ENCODE data around the gene PTAFR.
"Not testable (repeated sequence)": the region's sequence is repeated elsewhere in the genome, so short reads cannot be mapped to it uniquely, and the experiment has no call there.

The PTAFR gene

GRCh38 chr1:28143496-28144202 lies 32.8 kb downstream of the PTAFR start:
- ATAC-seq, result no peak
- H3K36me3 Mint-ChIP-seq (ENCODE audit: low read depth), result no peaks in the 10 kb centered on the region

GRCh38 chr1:28141685-28142084 lies 34.8 kb downstream of the PTAFR start:
- Mint-ChIP-seq H3K9me3 (no peaks in the 10 kb centered on the region), H3K27me3 (peaks cover 36% of the 10 kb centered on the region), H3K4me1 (peaks cover 36% of the 10 kb centered on the region), H3K36me3 (ENCODE audit: low read depth) (no peaks in the 10 kb centered on the region), H3K27ac (no peak overlapping the region), H3K4me3 (no peak overlapping the region)
- DNase-seq, result no peak
- ATAC-seq, result no peak

More at GRCh38 chr1:28143496-28144202, 32.8 kb downstream of the PTAFR start:
- peaks cover 25% of the 10 kb centered on the region for H3K4me1 Mint-ChIP-seq
- no peaks in the 10 kb centered on the region for H3K9me3 Mint-ChIP-seq
- H3K4me3 Mint-ChIP-seq, result no peak overlapping the region
- no peak overlapping the region for H3K27ac Mint-ChIP-seq
- no peak for DNase-seq
- H3K27me3 Mint-ChIP-seq, result peaks cover 28% of the 10 kb centered on the region

- H3K4me1 Mint-ChIP-seq, result peaks cover 38% of the 10 kb centered on the region
- H3K4me3 Mint-ChIP-seq; H3K36me3 Mint-ChIP-seq (ENCODE audit: low read depth); H3K9me3 Mint-ChIP-seq; H3K27ac Mint-ChIP-seq; ATAC-seq; DNase-seq: not testable (repeated sequence)
- peaks cover 40% of the 10 kb centered on the region for H3K27me3 Mint-ChIP-seq
These were observed 36.6 kb downstream of the PTAFR start for GRCh38 chr1:28139866-28140265.

GRCh38 chr1:28139025-28139712 lies 37.3 kb downstream of the PTAFR start:
- ATAC-seq, result no peak
- Mint-ChIP-seq H3K4me3 (no peak overlapping the region), H3K27me3 (peaks cover 39% of the 10 kb centered on the region), H3K27ac (peak overlapping the region; percentile 37), H3K9me3 (no peaks in the 10 kb centered on the region), H3K4me1 (peaks cover 31% of the 10 kb centered on the region), H3K36me3 (ENCODE audit: low read depth) (no peaks in the 10 kb centered on the region)
- DNase-seq, result no peak

GRCh38 chr1:28136922-28137613 lies 39.4 kb downstream of the PTAFR start:
- H3K4me1 Mint-ChIP-seq, result peaks cover 27% of the 10 kb centered on the region

GRCh38 chr1:28136169-28136921 lies 40.1 kb downstream of the PTAFR start:
- Mint-ChIP-seq H3K27ac (no peak overlapping the region), H3K4me1 (peaks cover 27% of the 10 kb centered on the region), H3K27me3 (peaks cover 29% of the 10 kb centered on the region), H3K36me3 (ENCODE audit: low read depth) (no peaks in the 10 kb centered on the region), H3K4me3 (no peak overlapping the region), H3K9me3 (no peaks in the 10 kb centered on the region)
- no peak for ATAC-seq
- DNase-seq, result no peak

More at GRCh38 chr1:28136922-28137613, 39.4 kb downstream of the PTAFR start:
- no peak for ATAC-seq
- H3K4me3 Mint-ChIP-seq, result no peak overlapping the region
- DNase-seq, result no peak
- H3K36me3 Mint-ChIP-seq (ENCODE audit: low read depth), result no peaks in the 10 kb centered on the region
- no peaks in the 10 kb centered on the region for H3K9me3 Mint-ChIP-seq
- peaks cover 35% of the 10 kb centered on the region for H3K27me3 Mint-ChIP-seq
- H3K27ac Mint-ChIP-seq, result no peak overlapping the region

- H3K4me1 Mint-ChIP-seq, result peaks cover 27% of the 10 kb centered on the region
- no peak for ATAC-seq
- no peaks in the 10 kb centered on the region for H3K9me3 Mint-ChIP-seq
- no peak overlapping the region for H3K4me3 Mint-ChIP-seq
- H3K36me3 Mint-ChIP-seq (ENCODE audit: low read depth), result no peaks in the 10 kb centered on the region
- H3K27me3 Mint-ChIP-seq, result peaks cover 32% of the 10 kb centered on the region
- no peak for DNase-seq
- H3K27ac Mint-ChIP-seq, result no peak overlapping the region
These were observed 40.9 kb downstream of the PTAFR start for GRCh38 chr1:28135371-28136168.

- ATAC-seq (no peak), DNase-seq (no peak)
- H3K27me3 Mint-ChIP-seq, result peaks cover 31% of the 10 kb centered on the region
- H3K4me1 Mint-ChIP-seq, result peaks cover 26% of the 10 kb centered on the region
- H3K4me3 Mint-ChIP-seq, result no peak overlapping the region
- H3K9me3 Mint-ChIP-seq, result no peaks in the 10 kb centered on the region
- H3K27ac Mint-ChIP-seq, result no peak overlapping the region
- no peaks in the 10 kb centered on the region for H3K36me3 Mint-ChIP-seq (ENCODE audit: low read depth)
These were observed 41.8 kb downstream of the PTAFR start for GRCh38 chr1:28134651-28135207.

- ATAC-seq (no peak), DNase-seq (no peak)
- Mint-ChIP-seq H3K36me3 (ENCODE audit: low read depth) (no peaks in the 10 kb centered on the region), H3K27ac (no peak overlapping the region), H3K27me3 (peaks cover 29% of the 10 kb centered on the region), H3K4me3 (no peak overlapping the region), H3K9me3 (no peaks in the 10 kb centered on the region), H3K4me1 (peaks cover 18% of the 10 kb centered on the region)
These were observed 44.0 kb downstream of the PTAFR start for GRCh38 chr1:28132171-28133167.

- Mint-ChIP-seq H3K27ac (no peak overlapping the region), H3K4me3 (no peak overlapping the region), H3K9me3 (no peaks in the 10 kb centered on the region), H3K27me3 (peaks cover 26% of the 10 kb centered on the region), H3K4me1 (peaks cover 12% of the 10 kb centered on the region), H3K36me3 (ENCODE audit: low read depth) (no peaks in the 10 kb centered on the region)
- ATAC-seq, result no peak
- DNase-seq, result no peak
These were observed 45.6 kb downstream of the PTAFR start for GRCh38 chr1:28130901-28131300.

GRCh38 chr1:28129150-28129549 lies 47.3 kb downstream of the PTAFR start:
- no peak overlapping the region for H3K27ac Mint-ChIP-seq
- DNase-seq (no peak), ATAC-seq (no peak)
- H3K4me3 Mint-ChIP-seq, result no peak overlapping the region
- H3K4me1 Mint-ChIP-seq, result peaks cover 10% of the 10 kb centered on the region
- peaks cover 31% of the 10 kb centered on the region for H3K27me3 Mint-ChIP-seq
- H3K36me3 Mint-ChIP-seq (ENCODE audit: low read depth), result no peaks in the 10 kb centered on the region
- no peaks in the 10 kb centered on the region for H3K9me3 Mint-ChIP-seq

GRCh38 chr1:28127617-28128257 lies 48.8 kb downstream of the PTAFR start:
- H3K9me3 Mint-ChIP-seq, result no peaks in the 10 kb centered on the region
- H3K27me3 Mint-ChIP-seq, result peaks cover 31% of the 10 kb centered on the region
- no peaks in the 10 kb centered on the region for H3K36me3 Mint-ChIP-seq (ENCODE audit: low read depth)
- no peak for DNase-seq
- no peak overlapping the region for H3K4me3 Mint-ChIP-seq
- H3K4me1 Mint-ChIP-seq, result peaks cover 10% of the 10 kb centered on the region
- no peak for ATAC-seq
- no peak overlapping the region for H3K27ac Mint-ChIP-seq
